GM18511 (cell line): ENCODE data around the gene DOCK9.

Experiments used
- ATAC-seq: cut with Tn5 transposase; IDR thresholded peaks from one replicate; pipeline ENCODE4 v1.9.1; 2021; ENCODE audit warnings: mild to moderate bottlenecking, moderate library complexity; ENCODE audit not compliant: unreplicated experiment

DOCK9 gene, protein sequence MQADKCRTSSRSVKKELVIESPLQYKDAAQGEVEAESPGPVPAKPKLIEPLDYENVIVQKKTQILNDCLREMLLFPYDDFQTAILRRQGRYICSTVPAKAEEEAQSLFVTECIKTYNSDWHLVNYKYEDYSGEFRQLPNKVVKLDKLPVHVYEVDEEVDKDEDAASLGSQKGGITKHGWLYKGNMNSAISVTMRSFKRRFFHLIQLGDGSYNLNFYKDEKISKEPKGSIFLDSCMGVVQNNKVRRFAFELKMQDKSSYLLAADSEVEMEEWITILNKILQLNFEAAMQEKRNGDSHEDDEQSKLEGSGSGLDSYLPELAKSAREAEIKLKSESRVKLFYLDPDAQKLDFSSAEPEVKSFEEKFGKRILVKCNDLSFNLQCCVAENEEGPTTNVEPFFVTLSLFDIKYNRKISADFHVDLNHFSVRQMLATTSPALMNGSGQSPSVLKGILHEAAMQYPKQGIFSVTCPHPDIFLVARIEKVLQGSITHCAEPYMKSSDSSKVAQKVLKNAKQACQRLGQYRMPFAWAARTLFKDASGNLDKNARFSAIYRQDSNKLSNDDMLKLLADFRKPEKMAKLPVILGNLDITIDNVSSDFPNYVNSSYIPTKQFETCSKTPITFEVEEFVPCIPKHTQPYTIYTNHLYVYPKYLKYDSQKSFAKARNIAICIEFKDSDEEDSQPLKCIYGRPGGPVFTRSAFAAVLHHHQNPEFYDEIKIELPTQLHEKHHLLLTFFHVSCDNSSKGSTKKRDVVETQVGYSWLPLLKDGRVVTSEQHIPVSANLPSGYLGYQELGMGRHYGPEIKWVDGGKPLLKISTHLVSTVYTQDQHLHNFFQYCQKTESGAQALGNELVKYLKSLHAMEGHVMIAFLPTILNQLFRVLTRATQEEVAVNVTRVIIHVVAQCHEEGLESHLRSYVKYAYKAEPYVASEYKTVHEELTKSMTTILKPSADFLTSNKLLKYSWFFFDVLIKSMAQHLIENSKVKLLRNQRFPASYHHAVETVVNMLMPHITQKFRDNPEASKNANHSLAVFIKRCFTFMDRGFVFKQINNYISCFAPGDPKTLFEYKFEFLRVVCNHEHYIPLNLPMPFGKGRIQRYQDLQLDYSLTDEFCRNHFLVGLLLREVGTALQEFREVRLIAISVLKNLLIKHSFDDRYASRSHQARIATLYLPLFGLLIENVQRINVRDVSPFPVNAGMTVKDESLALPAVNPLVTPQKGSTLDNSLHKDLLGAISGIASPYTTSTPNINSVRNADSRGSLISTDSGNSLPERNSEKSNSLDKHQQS (N-terminal part only)

DNA sequence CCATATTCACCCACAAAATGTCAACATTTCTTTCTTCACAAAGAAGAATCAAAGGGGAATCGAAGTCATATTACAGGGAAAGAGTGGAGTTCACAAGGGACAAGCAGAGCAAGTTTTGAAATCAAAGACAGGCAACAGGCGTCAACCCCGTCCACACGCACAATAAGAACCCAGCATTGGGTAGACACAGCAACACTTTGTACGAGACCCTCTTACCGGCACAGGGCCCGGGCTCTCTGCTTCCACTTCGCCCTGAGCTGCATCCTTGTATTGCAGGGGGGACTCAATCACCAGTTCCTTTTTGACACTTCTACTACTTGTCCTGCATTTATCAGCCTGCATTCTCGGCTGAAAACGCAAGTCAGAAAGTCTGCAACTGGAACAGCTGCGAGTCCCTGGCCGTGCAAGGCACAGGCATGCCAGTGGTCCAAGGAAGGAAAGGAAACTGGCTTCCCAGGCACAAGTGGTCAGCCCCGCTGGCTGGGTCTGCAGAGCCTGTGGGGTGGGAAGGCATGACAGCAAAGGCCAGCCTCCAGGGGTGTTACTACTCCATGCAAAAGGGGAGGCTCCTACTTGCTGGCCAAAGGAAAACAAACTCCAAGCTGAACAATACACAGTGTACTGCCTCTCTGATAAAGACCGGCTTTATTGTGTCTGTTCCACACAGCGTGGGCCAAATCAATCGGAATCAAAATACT is at the start of gene DOCK9:
Gene DOCK9, minus strand, starts transcription at position 497 of the 698 bp plus-strand sequence. Its CDS starts 155 bp downstream, at position 342.
- no peak for ATAC-seq

DNA sequence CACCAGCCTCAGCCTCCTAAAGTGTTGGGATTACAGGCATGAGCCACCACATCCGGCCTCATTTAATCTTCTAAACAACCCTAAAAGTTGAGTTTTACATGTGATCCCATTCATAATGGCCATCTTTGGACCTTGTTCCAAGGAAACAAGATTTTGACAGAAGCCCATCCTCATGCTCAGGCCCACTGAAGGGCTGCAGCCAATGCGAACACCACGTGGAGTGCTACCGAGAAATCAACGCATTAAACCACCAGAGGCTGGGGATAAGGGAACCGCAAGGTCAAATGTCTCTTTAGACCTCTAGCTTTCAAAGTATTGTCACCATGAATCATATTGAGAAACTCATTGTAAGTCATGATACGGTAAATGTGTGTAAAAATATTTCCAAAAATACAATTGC is 49.4 kb upstream of the DOCK9 start:
- ATAC-seq, result no peak

DNA sequence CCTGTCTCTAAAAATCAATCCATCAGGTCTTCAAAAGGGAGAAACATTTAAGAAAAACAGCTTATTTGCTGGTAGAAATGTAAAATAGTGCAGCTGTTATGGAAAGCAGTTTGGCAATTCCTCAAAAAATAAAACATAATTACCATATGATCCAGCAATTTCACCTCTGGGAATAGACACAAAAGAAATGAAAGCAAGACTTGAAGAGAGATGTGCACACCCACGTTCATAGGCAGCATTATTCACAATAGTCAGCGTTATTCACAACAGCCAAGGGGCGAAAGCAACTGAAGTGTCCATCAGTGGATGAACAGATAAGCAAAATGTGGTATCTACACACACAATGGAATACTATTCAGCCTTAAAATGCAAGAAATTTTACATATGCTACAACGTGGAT is 45.1 kb upstream of the DOCK9 start:
- ATAC-seq, result no peak

DNA sequence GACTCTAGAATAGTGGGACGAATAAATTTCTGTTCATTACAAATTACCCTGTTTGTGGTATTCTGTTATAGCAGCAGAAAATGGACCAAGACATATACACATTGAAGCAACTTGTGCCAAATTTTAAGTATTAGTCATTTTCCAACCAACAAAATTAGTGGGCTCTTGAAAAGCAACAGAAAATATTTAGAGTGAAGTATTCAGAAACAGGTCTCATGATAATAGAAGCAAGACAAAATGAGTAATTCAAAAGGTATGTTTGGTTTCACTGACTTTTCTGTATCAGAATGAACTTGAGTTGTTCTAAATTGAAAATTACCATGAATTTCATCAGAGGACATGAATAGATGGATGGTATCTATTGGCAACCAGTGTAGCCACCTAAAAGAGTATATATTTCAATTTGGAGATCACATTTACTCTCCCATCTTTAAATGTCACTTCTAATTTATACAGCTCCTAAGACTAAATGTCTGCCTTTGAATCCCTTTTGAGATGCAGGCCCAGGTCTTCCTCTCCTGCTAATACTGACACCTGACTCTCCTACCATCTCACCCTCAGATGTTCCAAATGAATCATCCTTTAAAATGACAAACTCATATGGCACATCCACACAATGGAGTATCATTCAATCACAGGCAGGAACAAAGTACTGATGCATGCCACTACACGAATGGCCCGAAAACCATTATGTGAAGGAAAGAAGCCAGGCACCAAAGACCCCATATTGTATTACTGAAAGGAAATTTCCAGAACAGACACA is 40.7 kb upstream of the DOCK9 start:
- no peak for ATAC-seq

DNA sequence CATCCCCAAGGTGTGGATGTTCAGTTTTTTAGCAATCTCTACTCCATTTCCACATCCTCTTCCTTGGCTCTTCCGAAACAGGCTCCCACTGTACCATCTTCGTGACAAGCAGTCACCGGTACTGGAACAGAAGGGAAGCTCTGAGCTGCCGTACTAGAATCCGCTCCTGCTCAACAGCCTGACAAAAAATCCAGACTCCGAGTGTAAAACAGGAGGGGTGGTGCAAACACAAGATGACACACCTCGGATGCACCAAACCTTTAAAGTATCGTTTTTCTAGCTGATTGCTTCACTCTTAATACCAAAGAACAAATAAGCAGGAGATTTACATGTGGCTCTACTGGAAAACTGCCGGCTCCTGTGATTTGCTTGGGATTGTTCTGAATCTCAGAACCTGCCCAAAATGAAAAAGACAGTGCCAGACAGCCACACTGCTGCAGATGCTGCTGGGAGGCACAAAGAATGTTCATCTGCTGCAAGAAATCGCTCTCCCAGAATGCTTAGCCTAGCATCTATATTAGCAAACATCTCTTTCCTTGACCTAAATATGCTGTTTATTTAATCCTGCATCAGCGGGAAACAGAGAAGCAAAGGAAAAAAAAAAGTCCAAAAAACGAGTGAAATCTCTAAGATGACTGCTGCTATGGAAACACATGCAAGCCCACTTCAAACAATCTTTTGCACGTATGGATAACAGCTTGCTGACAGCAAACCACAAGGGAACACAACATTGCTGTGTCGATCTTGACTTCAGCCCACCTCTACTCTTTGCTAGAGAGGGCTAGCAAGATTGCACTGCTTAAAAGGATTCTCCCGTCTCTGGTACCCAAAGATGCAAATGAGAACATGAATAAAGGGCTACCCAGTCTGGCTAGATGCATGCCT is 38.0 kb upstream of the DOCK9 start:
- no peak for ATAC-seq

DNA sequence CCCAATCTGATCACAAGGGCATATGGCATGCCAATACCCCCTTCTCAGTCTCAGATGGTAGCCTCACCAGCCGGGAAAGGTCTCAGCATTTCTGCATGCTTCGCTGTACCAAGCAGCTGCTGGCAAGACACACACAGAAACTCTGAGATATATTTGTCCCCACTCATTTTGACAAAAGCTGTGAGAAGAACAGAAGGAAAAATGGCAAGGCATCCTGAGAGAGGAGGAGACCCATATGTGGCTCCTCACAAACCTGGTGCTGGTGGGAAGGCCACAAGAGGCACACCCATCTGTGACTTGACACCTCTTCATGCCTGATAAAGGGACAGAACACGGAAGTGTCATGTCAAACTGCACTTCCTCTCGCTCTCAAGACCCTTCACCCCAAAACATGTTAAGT is 36.7 kb upstream of the DOCK9 start:
- no peak for ATAC-seq

DNA sequence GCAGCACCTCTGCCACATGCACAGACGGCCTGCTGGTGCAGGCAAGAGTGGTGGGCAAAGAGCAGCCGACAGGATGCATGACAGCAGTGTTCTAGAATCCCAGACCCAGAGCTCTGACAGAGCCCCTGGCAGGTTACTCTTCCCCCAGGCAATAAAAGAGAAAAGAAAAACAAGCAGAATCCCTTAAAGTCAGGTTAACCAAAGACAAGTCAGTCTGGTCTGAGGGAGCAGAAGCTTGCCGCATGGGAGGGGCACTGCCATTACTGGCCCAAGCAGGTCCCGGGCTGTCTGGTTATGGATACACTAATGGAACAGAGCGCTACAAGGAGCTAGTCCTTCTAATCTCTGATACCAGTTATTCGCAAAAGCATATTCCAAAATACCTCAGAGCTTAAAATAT is 36.1 kb upstream of the DOCK9 start:
- ATAC-seq, result no peak

DNA sequence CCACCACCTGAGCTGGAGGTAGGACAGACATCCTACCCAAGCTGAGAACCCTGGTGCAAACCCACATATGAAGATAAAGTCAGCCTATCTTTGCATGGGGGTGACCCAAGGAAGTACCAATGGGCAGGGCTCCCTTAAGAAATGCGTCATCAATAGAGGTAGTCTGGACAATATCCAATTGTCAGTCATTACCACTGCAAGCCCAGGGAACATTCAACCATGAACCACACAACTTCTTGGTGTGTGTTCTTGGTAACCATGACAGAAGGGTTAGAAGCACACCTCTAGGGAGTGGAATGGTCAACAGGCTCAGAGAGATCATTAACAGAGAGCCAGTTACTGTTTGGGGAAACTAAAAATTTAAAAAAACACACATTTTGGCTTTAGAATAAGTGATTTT is 34.7 kb upstream of the DOCK9 start:
- no peak for ATAC-seq

DNA sequence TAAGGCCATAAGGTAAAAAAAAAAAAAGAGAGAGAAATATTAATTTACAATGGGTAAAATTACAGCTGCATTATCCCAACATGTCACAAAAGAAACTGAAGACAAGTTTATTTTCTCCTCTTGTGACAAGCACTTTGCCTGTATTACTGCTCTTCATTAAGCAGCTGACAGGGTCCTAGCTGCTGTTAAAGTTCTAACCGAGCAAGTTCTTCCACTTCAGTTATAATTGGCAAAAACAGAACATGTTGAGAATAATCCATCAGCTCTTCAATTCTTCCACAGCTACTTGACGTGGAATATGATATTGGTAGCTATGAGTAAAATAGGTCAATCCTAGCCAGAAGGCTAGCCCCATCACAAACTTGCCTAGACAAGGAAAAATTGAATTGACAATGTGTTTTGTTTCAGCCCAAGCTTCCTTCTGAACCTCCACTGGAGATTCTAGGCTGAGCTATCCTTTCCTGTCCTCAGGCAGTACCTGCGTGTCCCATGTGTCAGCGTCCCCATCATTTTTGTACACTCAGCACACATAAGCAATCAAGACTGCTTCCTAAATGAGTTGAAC is 32.2 kb upstream of the DOCK9 start:
- no peak for ATAC-seq

DNA sequence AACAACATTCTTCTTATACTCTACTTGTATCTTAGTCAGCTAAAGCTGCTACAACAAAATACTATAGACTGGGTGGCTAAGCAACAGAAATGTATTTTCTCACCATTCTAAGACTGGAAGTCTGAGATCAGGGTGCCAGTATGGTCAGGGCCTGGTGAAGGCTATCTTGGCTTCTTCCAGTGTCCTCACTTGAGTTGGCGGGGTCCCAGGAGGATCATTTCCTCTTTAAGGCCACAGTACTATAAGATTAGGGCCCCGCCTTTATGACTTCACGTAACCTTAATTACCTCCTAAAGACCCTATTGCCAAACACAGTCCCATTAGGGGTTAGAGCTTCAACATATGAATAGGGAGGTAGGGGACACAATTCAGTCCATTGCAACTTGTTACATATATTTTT is 30.7 kb upstream of the DOCK9 start:
- no peak for ATAC-seq

DNA sequence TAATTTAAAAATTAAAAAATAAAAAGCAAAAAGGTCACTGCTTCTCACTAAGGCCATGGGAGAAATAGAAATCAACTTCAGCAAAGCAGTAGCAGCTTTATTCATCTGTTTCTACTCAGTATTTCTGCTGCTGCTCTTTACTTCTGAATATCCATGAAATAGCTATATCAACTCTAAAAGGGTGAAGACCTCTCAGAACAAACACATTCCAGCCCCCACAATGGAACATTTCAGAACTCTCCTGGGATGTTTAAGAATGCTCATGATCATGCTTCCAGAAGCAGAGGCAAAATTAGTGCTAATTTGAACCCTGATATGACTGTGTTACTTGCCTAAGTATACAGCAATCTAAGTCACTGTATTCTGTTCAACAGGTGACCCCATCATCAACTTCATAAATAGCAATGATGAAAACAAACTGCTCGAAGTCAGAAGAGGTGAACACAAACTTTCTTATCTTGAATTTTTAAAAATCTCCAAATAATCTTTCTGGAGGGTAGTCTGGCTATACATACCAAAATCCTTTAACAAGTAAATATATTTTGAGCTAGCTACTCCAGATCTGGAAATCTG is 29.6 kb upstream of the DOCK9 start:
- ATAC-seq, result no peak

DNA sequence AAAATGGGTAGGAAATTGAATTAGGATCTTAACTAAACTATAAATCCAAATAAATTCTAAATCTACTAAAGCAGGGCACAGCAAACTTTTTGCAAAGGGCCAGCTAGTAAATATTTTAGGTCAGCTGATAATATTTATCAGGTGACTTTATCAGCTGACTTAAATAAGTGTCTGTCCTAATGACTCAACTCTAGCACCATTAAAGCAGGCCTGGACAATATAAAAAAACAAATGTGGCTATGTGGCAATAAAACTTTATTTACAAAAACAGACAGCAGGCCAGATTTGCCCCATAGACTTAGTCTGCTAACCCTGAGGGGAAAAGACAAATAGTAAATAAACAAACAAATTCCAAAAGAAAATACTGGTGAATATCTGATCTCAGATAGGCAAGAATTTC is 27.7 kb upstream of the DOCK9 start:
- no peak for ATAC-seq

DNA sequence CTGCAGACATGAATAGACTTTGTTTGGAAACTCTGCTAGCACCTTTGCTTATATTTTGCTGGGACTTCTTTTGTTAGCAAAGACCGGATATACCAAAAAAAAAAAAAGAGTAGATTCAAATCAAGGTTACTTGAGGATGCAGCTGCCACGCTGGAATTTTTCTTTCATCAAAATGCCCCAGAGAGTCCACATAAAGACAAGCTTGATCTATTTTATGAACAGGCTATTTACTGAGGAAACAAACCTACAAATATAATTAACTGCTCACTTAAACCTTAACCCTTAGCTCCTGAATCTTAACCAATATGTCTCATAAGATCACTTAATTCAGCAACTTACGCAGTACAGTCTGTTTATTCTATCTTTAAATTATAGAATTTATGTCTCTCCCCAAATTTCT is 27.1 kb upstream of the DOCK9 start:
- no peak for ATAC-seq

DNA sequence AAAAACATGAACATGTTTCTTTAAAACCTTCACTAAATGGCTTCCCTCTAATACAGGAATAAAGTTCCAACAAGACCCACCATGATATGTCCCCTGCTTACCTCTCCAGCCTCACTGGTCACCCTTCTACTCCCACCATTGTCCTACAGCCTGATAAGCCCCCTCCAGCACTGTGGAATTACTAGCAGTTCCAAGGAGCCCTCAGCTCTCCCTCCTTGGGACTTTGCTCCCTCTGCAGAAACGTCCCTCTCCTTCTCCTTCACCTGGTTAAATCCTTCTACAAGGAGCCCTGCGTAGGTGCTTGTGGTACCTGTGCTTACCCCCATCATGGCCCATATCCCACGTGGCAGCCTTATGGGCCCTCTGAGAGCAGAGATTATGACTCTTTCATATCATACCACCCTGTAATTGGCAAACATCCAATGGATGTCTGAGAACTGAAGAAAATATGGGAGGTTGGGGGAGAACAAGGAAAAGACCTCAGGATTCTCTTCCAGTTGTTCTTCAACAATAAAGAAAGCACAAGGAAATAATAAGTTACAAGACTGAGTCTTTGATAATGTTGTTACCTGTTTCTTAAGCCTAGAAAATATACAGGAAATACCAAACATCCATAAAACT is 26.1 kb upstream of the DOCK9 start:
- no peak for ATAC-seq

DNA sequence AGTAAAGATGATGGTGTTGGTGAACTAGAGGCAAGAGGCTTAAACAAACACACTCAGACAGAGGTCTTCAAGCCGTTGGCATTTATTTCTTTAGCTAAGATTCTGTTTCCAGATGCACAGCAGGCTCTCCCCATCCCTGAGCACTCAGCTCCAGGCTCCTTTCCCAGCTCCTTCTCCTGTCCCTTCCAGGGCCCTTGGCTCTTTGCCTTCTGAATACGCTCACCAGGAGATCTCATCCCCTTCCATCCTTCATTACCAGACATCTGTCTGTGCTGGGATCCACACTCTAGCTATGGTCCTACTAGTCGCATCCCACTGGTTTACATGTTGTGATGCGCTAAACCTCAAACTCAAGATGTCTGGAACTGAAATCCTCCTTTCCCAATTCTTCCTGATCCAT is 25.3 kb upstream of the DOCK9 start:
- ATAC-seq, result no peak

DNA sequence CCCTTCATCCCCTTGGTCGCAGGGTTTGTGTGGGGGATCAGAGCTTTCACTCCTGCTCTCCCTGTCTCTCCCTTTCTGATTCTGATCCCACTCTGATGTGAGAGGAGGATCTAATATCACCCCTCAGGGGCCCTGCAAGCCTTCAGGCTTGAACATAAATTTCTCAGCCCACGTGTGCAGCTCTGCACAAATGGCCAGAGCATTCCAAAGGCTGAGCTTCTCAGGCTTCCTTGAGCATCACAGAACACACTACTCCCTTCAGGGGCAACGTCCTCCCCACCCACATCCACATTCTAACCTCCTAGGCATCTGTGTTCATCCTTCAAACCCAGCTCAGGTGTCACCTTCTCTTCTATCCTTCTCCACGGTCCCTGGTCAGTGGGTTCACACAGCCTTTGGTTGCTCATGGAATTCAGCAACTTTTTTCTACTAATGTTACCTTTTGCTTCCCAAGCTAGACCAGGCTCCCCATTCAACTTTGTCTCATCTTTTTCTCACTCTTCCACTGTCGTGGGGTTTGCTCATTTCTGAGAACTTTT is 24.4 kb upstream of the DOCK9 start:
- ATAC-seq, result no peak

DNA sequence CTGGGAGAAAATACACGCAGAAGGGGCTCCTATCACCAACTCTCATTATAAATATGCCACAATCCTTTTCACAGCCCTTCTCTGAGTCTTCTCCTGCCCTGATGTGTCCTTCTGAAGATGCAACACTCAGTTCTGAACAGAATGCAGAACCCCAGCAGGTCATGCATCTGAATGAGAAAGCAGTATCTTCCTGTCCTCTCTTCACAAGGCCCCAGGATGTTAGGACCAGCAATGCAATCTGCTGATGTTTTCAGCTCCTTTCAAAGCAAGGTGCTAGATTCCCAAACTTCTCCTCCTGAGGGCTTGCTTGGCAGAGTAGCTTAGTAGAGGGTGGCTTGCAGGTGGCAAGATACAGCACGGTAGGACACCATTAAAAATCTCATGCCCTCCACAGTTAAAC is 22.3 kb upstream of the DOCK9 start:
- ATAC-seq, result no peak

DNA sequence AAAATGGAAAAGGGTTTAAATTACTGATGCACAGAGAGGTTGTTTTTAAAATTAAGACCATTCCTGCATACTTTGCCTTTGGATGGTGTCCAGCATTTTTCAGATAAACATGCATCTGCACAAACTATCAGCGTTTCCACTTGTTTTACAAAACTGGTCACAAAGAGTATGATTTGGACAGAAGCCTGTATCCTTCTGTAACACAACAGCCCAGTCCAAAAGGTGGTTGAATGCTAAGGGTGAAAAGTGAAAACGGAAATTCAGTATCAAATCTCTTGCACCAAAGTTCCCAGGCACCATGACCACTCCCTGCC is 21.7 kb upstream of the DOCK9 start:
- ATAC-seq, result no peak
